Nephron progenitor cell (in vitro differentiated cells): ENCODE results near the gene CFAP46.

ENCODE experiments used
- DNase-seq: peaks from one replicate; pipeline ENCODE4 v3.0.0; 2021
- H3K27ac Mint-ChIP-seq: 2 replicates; pipeline ENCODE4 v1.8.0; 2021; ENCODE audit warnings: mild to moderate bottlenecking, moderate library complexity, mixed read lengths
- H3K27me3 Mint-ChIP-seq: 2 replicates; pipeline ENCODE4 v1.8.0; 2021; ENCODE audit warnings: mild to moderate bottlenecking, low read depth, mixed read lengths; ENCODE audit not compliant: poor library complexity
- H3K36me3 Mint-ChIP-seq: 2 replicates; pipeline ENCODE4 v1.8.0; 2021; ENCODE audit warnings: low read depth, mixed read lengths
- H3K4me1 Mint-ChIP-seq: 2 replicates; pipeline ENCODE4 v1.8.0; 2021; ENCODE audit warnings: mixed read lengths
- H3K4me3 Mint-ChIP-seq: 2 replicates; pipeline ENCODE4 v1.8.0; 2021; ENCODE audit warnings: mild to moderate bottlenecking, moderate library complexity, mixed read lengths
- H3K9me3 Mint-ChIP-seq: 2 replicates; pipeline ENCODE4 v1.8.0; 2021; ENCODE audit warnings: mild to moderate bottlenecking, moderate library complexity, mixed read lengths
- CTCF ChIP-seq: fragments of 200-600 bp; sonication (generic); IDR thresholded peaks from 2 replicates; pipeline ENCODE4 v1.5.0; 2021; ENCODE audit warnings: antibody characterized with exemption

CFAP46 gene

DNA sequence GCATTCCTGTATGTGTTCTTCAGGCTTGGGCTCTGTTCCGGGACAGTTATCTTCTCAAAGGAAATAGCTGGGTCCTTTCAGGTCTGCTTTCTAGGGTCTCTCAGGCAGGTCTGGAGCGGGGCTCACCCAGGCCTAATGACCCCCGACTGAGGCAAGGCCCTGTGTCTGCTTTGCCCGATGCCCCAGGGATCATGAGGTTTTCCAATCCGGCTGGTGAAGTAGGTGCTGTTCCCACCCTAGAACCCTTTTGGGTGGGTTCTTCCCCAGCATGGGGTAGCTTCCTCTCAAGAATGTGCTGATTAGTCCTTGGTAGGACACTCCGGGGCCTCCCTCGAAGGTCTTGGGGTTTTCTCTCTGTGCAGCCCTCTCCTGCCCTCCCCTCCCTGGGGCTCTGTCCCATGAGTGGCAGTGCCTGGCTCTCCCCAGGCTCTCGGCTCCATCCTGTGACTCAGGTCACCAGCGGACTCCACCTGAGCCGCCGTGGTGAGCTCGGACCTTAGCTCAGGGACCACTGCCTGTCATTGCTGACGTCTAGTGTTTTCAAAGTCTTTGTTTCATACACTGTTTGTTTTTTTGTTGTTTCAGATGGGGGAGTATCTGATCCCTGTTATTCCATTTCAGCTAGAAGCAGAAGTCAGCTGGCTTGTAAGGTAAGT is 85.4 kb downstream of the CFAP46 start:
- DNase-seq: no peak
- H3K36me3 Mint-ChIP-seq: no peaks in the 10 kb centered on the region
- no peak overlapping the region for H3K27ac Mint-ChIP-seq
- no peak overlapping the region for H3K4me3 Mint-ChIP-seq
- H3K9me3 Mint-ChIP-seq: peaks cover 28% of the 10 kb centered on the region
- no peak for TF ChIP-seq CTCF
- peaks cover 27% of the 10 kb centered on the region for H3K27me3 Mint-ChIP-seq
- H3K4me1 Mint-ChIP-seq: peaks cover 26% of the 10 kb centered on the region

GRCh38 chr10:132855889-132856288 is 86.5 kb downstream of the CFAP46 start:
- Mint-ChIP-seq H3K4me3 (no peak overlapping the region), H3K36me3 (no peaks in the 10 kb centered on the region), H3K27me3 (peaks cover 28% of the 10 kb centered on the region), H3K9me3 (peaks cover 35% of the 10 kb centered on the region), H3K4me1 (peaks cover 19% of the 10 kb centered on the region), H3K27ac (no peak overlapping the region)
- no peak for DNase-seq
- no peak for TF ChIP-seq CTCF

DNA sequence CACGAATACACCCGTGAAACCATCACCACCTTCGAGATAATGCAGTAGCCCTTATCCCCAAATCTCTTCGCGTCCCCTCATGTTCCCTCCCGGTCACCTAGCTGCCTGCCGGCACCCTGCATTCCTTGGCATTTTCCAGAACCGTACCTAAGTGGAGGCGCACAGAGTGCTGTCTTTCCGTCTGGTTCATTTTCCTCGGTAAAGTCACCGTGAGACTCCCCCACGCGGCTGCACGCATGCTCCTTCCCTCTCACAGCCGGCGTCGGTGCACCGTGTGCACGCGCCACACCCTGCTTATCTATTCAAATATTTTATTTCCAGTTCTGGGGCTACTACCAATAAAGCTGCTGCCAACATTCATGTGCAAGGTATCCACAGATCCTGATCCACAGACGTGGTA is 90.9 kb downstream of the CFAP46 start:
- TF ChIP-seq CTCF: no peak
- H3K4me3 Mint-ChIP-seq: no peak overlapping the region
- H3K36me3 Mint-ChIP-seq: no peaks in the 10 kb centered on the region
- no peak for DNase-seq
- peaks cover 28% of the 10 kb centered on the region for H3K9me3 Mint-ChIP-seq
- H3K27ac Mint-ChIP-seq: no peak overlapping the region
- peaks cover 28% of the 10 kb centered on the region for H3K27me3 Mint-ChIP-seq
- H3K4me1 Mint-ChIP-seq: peaks cover 19% of the 10 kb centered on the region

GRCh38 chr10:132850896-132851295 is 91.5 kb downstream of the CFAP46 start:
- no peak for DNase-seq
- Mint-ChIP-seq H3K27ac (no peak overlapping the region), H3K36me3 (no peaks in the 10 kb centered on the region), H3K9me3 (peaks cover 22% of the 10 kb centered on the region), H3K27me3 (peaks cover 28% of the 10 kb centered on the region), H3K4me3 (no peak overlapping the region), H3K4me1 (peaks cover 19% of the 10 kb centered on the region)
- no peak for TF ChIP-seq CTCF

GRCh38 chr10:132850246-132850645 is 92.1 kb downstream of the CFAP46 start:
- DNase-seq: no peak
- Mint-ChIP-seq H3K36me3 (no peaks in the 10 kb centered on the region), H3K4me1 (peaks cover 19% of the 10 kb centered on the region), H3K27me3 (peaks cover 25% of the 10 kb centered on the region), H3K9me3 (peaks cover 17% of the 10 kb centered on the region), H3K4me3 (no peak overlapping the region), H3K27ac (no peak overlapping the region)
- TF ChIP-seq CTCF: no peak

DNA sequence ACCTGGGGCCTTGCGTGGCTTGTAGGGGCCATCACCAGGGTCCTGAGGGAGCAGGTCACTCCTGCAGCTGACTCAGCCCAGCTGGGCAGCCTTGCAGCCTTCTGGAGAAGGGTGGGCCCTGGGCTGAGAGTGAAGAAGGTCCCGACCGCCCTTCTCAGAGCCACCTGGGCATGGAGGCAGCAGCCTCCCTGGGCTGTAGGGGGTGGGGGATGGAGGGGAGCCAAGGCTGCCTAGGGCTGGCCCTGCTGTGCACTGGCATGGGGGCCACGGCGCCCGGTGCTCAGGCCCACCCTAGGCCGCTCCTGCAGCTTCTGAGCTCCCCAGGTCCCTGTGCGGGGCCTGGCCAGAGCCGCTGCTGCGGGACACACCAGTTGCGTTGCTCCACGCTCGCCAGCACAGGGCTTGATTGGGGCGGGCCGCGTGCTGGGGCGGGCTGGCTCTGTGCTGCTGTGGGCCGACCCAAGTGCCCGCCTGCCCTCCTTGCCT is 92.8 kb downstream of the CFAP46 start:
- TF ChIP-seq CTCF: no peak
- Mint-ChIP-seq H3K4me3 (no peak overlapping the region), H3K27me3 (peaks cover 23% of the 10 kb centered on the region), H3K9me3 (peaks cover 15% of the 10 kb centered on the region), H3K36me3 (no peaks in the 10 kb centered on the region), H3K27ac (no peak overlapping the region), H3K4me1 (peaks cover 19% of the 10 kb centered on the region)
- DNase-seq: no peak
